WTC11 (cell line): ENCODE data around the gene CYB561D1.

Experiments used
- GRHL2 ChIP-seq: fragments of 250-450 bp; sonication (Bioruptor Pico); IDR thresholded peaks from 2 replicates; pipeline ENCODE4 v1.8.0; 2022; ENCODE audit warnings: mild to moderate bottlenecking, moderate library complexity; ENCODE audit not compliant: insufficient replicate concordance, severe bottlenecking
- TF ChIP-seq, protein P1 (sequence below): fragments of 200-600 bp; IDR thresholded peaks from 2 replicates; pipeline ENCODE4 v1.8.0; 2022; ENCODE audit warnings: antibody characterized with exemption

DNA sequence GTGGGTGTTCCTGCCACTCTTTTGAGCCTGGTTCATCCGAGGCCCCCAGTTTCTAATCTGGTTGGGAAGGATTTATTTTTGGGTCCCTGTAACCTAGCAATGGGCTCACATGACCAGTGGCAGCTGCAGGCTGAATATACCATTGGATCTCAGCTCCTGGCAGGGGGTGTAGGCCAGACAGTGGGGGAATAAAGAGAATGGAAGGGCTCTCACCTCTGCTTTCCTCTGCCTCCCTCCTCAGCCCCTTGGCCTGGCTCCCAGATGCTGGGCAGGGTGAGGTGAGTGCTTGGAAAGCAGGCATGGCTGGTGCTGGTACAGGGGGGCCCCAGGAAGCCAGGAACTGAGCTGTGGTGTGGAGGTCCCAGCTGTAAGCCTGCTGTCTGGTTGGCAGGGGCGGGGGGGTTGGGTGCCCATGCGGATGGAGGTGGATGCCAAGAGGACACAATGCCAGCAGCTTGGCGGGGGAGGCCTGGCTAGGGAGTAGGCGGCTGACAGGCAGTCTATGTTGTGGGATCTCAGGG is 42.1 kb downstream of the CYB561D1 start:
- TF ChIP-seq GRHL2: no peak
- TF ChIP-seq, protein P1, sequence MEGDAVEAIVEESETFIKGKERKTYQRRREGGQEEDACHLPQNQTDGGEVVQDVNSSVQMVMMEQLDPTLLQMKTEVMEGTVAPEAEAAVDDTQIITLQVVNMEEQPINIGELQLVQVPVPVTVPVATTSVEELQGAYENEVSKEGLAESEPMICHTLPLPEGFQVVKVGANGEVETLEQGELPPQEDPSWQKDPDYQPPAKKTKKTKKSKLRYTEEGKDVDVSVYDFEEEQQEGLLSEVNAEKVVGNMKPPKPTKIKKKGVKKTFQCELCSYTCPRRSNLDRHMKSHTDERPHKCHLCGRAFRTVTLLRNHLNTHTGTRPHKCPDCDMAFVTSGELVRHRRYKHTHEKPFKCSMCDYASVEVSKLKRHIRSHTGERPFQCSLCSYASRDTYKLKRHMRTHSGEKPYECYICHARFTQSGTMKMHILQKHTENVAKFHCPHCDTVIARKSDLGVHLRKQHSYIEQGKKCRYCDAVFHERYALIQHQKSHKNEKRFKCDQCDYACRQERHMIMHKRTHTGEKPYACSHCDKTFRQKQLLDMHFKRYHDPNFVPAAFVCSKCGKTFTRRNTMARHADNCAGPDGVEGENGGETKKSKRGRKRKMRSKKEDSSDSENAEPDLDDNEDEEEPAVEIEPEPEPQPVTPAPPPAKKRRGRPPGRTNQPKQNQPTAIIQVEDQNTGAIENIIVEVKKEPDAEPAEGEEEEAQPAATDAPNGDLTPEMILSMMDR: no peak
